H1 (cell line): ENCODE measurements around the gene DMAC1. TPM values are rescaled to one million over a fixed set of nuclear protein-coding genes. Genes with fewer than 3 reads are reported as not detected.

Experiments used
- ATF2 ChIP-seq: IDR thresholded peaks from 2 replicates; pipeline ENCODE4 v1.6.1; 2012; ENCODE audit warnings: low read length, inconsistent platforms
- CTBP2 ChIP-seq: IDR thresholded peaks from 2 replicates; pipeline ENCODE4 v1.7.0; 2011; ENCODE audit warnings: borderline replicate concordance, mild to moderate bottlenecking, moderate library complexity, mixed read lengths, low read length; ENCODE audit not compliant: insufficient read depth, insufficient read length
- MAFK ChIP-seq: IDR thresholded peaks from 2 replicates; pipeline ENCODE4 v1.6.1; 2012; ENCODE audit warnings: low read depth, mild to moderate bottlenecking, improper control_type of control experiment, low read length
- POLR2AphosphoS5 ChIP-seq: IDR thresholded peaks from 2 replicates; pipeline ENCODE4 v1.6.1; 2011; ENCODE audit warnings: low read depth, low read length
- TAF1 ChIP-seq: IDR thresholded peaks from 2 replicates; pipeline ENCODE4 v1.6.1; 2011; ENCODE audit warnings: mild to moderate bottlenecking, low read depth, low read length
- TAF7 ChIP-seq: optimal IDR thresholded peaks from 2 replicates; pipeline ENCODE3; 2011; ENCODE audit warnings: low read depth, mild to moderate bottlenecking, inconsistent platforms, low read length, moderate library complexity, borderline replicate concordance
- ZNF274 ChIP-seq: IDR thresholded peaks from 2 replicates; pipeline ENCODE4 v1.7.0; 2012; ENCODE audit warnings: low read length, borderline replicate concordance; ENCODE audit errors: extremely low read depth
- polyA plus RNA-seq, 7 experiments: library from polyadenylated mRNA; depleted of rRNA in 3 of 7; stranded (reverse) in 5 of 7; unstranded in 2 of 7; fragments of >200 nt in 5 of 7; fragments of 200-250 nt in 2 of 7; gene quantifications; 1 replicate in 5 of 7; 2 replicates in 1 of 7; 4 replicates in 1 of 7; pipeline versions ENCODE4 v1.2.1 to v1.2.3, GENCODE V29; 2011 to 2013; ENCODE audit warnings: missing spikeins in 2 of 7, mixed read lengths in 2 of 7
- total RNA-seq: library from RNA; stranded (reverse); fragmentation: NEBNext Ultra II Directional; extraction: Animal tissue kit (Norgen Biotek cat#: 25700); gene quantifications from 2 replicates; pipeline ENCODE4 v1.2.1, GENCODE V29; 2021

DMAC1 gene
- total and polyA plus RNA-seq, 2 of the 8 experiments (the other 6 are each of a cell fraction or from before 2014, with no cell fraction given) = 30.4 to 89.4 TPM

- TF ChIP-seq CTBP2 (no peak), POLR2AphosphoS5 (no peak), TAF7 (no peak), ATF2 (no peak), ZNF274 (no peak), MAFK (no peak), TAF1 (no peak)
Measured at GRCh38 chr9:7778851-7779600, 20.6 kb downstream of the DMAC1 start (continued).
